Measurements from ENCODE around the gene UNC80.

UNC80 gene

DNA sequence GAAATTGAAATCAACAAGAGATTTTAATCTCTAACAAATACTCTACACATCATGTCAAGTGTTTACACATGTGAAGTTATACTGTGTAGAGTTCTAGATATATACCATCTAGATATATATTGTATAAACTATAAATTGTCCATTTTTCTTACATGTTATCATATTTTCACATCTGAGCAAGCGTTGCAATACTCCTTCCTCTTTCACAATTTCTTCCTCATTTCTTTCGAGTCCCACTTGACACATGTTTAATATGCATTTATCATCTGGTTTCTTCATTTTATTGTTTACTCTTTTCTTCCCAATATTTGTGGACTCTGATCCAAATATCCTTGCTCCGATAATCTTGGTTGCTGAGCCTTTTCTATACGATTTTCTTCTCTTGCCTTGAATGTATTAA, 50.2 kb downstream of the UNC80 start:
- no peak for ATAC-seq (ENCODE audit: insufficient read depth, low read depth)
- no peaks in the 10 kb centered on the region for H3K9me3 ChIP-seq (ENCODE audit: insufficient read depth, low read length, severe bottlenecking)
- H3K4me2 ChIP-seq (ENCODE audit: insufficient read depth, low read length) = no peak overlapping the region
- no peak overlapping the region for H3K4me3 ChIP-seq (ENCODE audit: low read depth in 1 of 2, low read length in 2 of 2)
- no peak overlapping the region for H2AFZ ChIP-seq (ENCODE audit: low read depth, low read length)
- no peaks in the 10 kb centered on the region for H3K36me3 ChIP-seq (ENCODE audit: insufficient read depth, low read length)
- H3K79me2 ChIP-seq (ENCODE audit: insufficient read depth, low read length) = no peaks in the 10 kb centered on the region
- no peak for TF ChIP-seq EZH2 (IDR thresholded peaks at IDR 0.05; ENCODE audit: borderline replicate concordance, low read depth, low read length, severe bottlenecking)
- TF ChIP-seq, protein P1, sequence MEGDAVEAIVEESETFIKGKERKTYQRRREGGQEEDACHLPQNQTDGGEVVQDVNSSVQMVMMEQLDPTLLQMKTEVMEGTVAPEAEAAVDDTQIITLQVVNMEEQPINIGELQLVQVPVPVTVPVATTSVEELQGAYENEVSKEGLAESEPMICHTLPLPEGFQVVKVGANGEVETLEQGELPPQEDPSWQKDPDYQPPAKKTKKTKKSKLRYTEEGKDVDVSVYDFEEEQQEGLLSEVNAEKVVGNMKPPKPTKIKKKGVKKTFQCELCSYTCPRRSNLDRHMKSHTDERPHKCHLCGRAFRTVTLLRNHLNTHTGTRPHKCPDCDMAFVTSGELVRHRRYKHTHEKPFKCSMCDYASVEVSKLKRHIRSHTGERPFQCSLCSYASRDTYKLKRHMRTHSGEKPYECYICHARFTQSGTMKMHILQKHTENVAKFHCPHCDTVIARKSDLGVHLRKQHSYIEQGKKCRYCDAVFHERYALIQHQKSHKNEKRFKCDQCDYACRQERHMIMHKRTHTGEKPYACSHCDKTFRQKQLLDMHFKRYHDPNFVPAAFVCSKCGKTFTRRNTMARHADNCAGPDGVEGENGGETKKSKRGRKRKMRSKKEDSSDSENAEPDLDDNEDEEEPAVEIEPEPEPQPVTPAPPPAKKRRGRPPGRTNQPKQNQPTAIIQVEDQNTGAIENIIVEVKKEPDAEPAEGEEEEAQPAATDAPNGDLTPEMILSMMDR (IDR thresholded peaks at IDR 0.05; ENCODE audit: borderline replicate concordance, extremely low read depth, low read length, poor library complexity, severe bottlenecking) = no peak
- no peak for DNase-seq
- no peaks in the 10 kb centered on the region for H4K20me1 ChIP-seq (ENCODE audit: insufficient read depth, low read length)
- H3K27me3 ChIP-seq (ENCODE audit: insufficient read depth, low read length, poor library complexity) = no peaks in the 10 kb centered on the region
- H3K9ac ChIP-seq (ENCODE audit: low read depth, low read length) = no peak overlapping the region
- no peak overlapping the region for H3K27ac ChIP-seq (ENCODE audit: low read length)
- H3K4me1 ChIP-seq (ENCODE audit: insufficient read depth, low read length) = no peaks in the 10 kb centered on the region

DNA sequence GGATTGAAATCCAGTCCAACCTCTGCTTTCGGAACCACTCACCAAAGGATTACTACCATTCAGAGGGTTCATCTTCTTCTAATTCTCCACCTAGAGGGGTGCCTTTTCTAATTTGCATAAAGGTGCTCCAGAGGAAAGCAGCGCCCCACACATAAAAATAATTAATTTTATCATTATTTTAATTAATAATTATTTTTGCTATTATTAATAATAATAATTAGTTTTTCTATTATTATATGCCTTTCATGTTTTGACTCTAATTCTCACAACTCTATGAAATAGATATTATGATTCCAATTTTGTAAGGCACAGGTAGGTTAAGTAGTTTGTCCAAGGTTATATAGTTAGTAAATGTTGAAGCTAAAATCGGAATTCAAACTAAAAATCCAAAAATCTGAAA, 51.9 kb downstream of the UNC80 start:
- Histone ChIP-seq H3K9ac (ENCODE audit: low read depth, low read length) (no peak overlapping the region), H3K27ac (ENCODE audit: low read length) (no peak overlapping the region), H3K27me3 (ENCODE audit: insufficient read depth, low read length, poor library complexity) (no peaks in the 10 kb centered on the region), H3K79me2 (ENCODE audit: insufficient read depth, low read length) (no peaks in the 10 kb centered on the region), H3K4me1 (ENCODE audit: insufficient read depth, low read length) (no peaks in the 10 kb centered on the region), H4K20me1 (ENCODE audit: insufficient read depth, low read length) (no peaks in the 10 kb centered on the region), H3K9me3 (ENCODE audit: insufficient read depth, low read length, severe bottlenecking) (no peaks in the 10 kb centered on the region), H3K36me3 (ENCODE audit: insufficient read depth, low read length) (no peaks in the 10 kb centered on the region), H2AFZ (ENCODE audit: low read depth, low read length) (no peak overlapping the region), H3K4me2 (ENCODE audit: insufficient read depth, low read length) (no peak overlapping the region), H3K4me3 (ENCODE audit: low read depth in 1 of 2, low read length in 2 of 2) (no peak overlapping the region)
- TF ChIP-seq, protein P1 (IDR thresholded peaks at IDR 0.05; ENCODE audit: borderline replicate concordance, extremely low read depth, low read length, poor library complexity, severe bottlenecking) = no peak
- no peak for TF ChIP-seq EZH2 (IDR thresholded peaks at IDR 0.05; ENCODE audit: borderline replicate concordance, low read depth, low read length, severe bottlenecking)
- DNase-seq (no peak), ATAC-seq (ENCODE audit: insufficient read depth, low read depth) (no peak)

DNA sequence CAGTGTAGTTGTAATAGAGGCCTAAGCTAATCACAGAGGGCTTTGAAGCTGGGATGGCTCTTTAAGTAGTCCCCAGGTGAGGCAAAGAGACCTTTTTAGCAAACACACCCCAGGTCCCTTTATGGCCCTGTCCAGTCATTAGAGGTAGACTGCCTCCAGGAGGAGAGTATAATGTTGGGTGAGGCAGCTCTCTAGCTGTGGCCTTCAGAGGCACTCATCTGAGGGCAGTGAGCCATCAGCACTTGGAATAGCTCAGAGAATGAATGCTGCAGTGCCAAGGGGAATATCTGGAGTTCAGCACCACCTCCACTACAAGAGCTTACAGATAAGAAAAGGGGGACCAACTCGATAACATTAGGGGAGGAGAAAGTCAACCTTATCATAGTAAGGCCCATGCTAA, 52.8 kb downstream of the UNC80 start:
- TF ChIP-seq EZH2 (IDR thresholded peaks at IDR 0.05; ENCODE audit: borderline replicate concordance, low read depth, low read length, severe bottlenecking) = no peak
- TF ChIP-seq, protein P1 (IDR thresholded peaks at IDR 0.05; ENCODE audit: borderline replicate concordance, extremely low read depth, low read length, poor library complexity, severe bottlenecking) = no peak
- H3K36me3 ChIP-seq (ENCODE audit: insufficient read depth, low read length) = no peaks in the 10 kb centered on the region

More for the DNA sequence above, 52.8 kb downstream of the UNC80 start:
- Histone ChIP-seq H4K20me1 (ENCODE audit: insufficient read depth, low read length) (no peaks in the 10 kb centered on the region), H3K9ac (ENCODE audit: low read depth, low read length) (no peak overlapping the region), H3K27me3 (ENCODE audit: insufficient read depth, low read length, poor library complexity) (peaks cover 5% of the 10 kb centered on the region), H3K79me2 (ENCODE audit: insufficient read depth, low read length) (no peaks in the 10 kb centered on the region), H3K4me1 (ENCODE audit: insufficient read depth, low read length) (no peaks in the 10 kb centered on the region), H3K9me3 (ENCODE audit: insufficient read depth, low read length, severe bottlenecking) (no peaks in the 10 kb centered on the region), H2AFZ (ENCODE audit: low read depth, low read length) (no peak overlapping the region), H3K4me3 (ENCODE audit: low read depth in 1 of 2, low read length in 2 of 2) (no peak overlapping the region), H3K4me2 (ENCODE audit: insufficient read depth, low read length) (no peak overlapping the region), H3K27ac (ENCODE audit: low read length) (no peak overlapping the region)
- ATAC-seq (ENCODE audit: insufficient read depth, low read depth) = no peak
- DNase-seq = no peak
